GM21367 (cell line): ENCODE measurements around the gene SEMA3E.
"Not testable (repeated sequence)": the region's sequence is repeated elsewhere in the genome, so short reads cannot be mapped to it uniquely, and the experiment has no call there.

ENCODE experiments used
- ATAC-seq: cut with Tn5 transposase; IDR thresholded peaks from one replicate; pipeline ENCODE4 v1.9.1; 2021; ENCODE audit not compliant: unreplicated experiment

The SEMA3E gene

GRCh38 chr7:83457022-83457892, 191.7 kb downstream of the SEMA3E start:
- ATAC-seq: no peak

GRCh38 chr7:83456413-83456812, 192.5 kb downstream of the SEMA3E start:
- no peak for ATAC-seq

- ATAC-seq: no peak
These were observed 193.3 kb downstream of the SEMA3E start for GRCh38 chr7:83455612-83456011.

- ATAC-seq: no peak
These were observed 196.7 kb downstream of the SEMA3E start for GRCh38 chr7:83452256-83452655.

GRCh38 chr7:83451501-83452045, 197.4 kb downstream of the SEMA3E start:
- no peak for ATAC-seq

- ATAC-seq: no peak
These were observed 199.2 kb downstream of the SEMA3E start for GRCh38 chr7:83449781-83450180.

GRCh38 chr7:83447681-83448080, 201.3 kb downstream of the SEMA3E start:
- ATAC-seq: no peak

GRCh38 chr7:83446102-83446669, 202.8 kb downstream of the SEMA3E start:
- ATAC-seq: no peak

GRCh38 chr7:83442911-83443310, 206.0 kb downstream of the SEMA3E start:
- no peak for ATAC-seq

- no peak for ATAC-seq
These were observed 209.9 kb downstream of the SEMA3E start for GRCh38 chr7:83439026-83439425.

GRCh38 chr7:83430289-83430688, 218.7 kb downstream of the SEMA3E start:
- not testable (repeated sequence) for ATAC-seq

- ATAC-seq: no peak
These were observed 219.4 kb downstream of the SEMA3E start for GRCh38 chr7:83429493-83429892.

GRCh38 chr7:83427884-83428283, 221.1 kb downstream of the SEMA3E start:
- ATAC-seq: no peak

- no peak for ATAC-seq
These were observed 222.6 kb downstream of the SEMA3E start for GRCh38 chr7:83426325-83426724.

- ATAC-seq: no peak
These were observed 229.9 kb downstream of the SEMA3E start for GRCh38 chr7:83419013-83419412.

- no peak for ATAC-seq
These were observed 233.1 kb downstream of the SEMA3E start for GRCh38 chr7:83415840-83416239.

- no peak for ATAC-seq
These were observed 234.0 kb downstream of the SEMA3E start for GRCh38 chr7:83414947-83415346.

- ATAC-seq: no peak
These were observed 235.1 kb downstream of the SEMA3E start for GRCh38 chr7:83413831-83414230.

GRCh38 chr7:83413424-83413823, 235.5 kb downstream of the SEMA3E start:
- ATAC-seq: no peak

- ATAC-seq: no peak
These were observed 237.8 kb downstream of the SEMA3E start for GRCh38 chr7:83410989-83411591.

GRCh38 chr7:83394776-83395175, 254.2 kb downstream of the SEMA3E start:
- no peak for ATAC-seq

GRCh38 chr7:83388436-83388835, 260.5 kb downstream of the SEMA3E start:
- no peak for ATAC-seq
